NCI-H2196 treated with DMSO at 0.1 percent for 48 hours (cell line): ENCODE results near the gene CCM2.
"Not testable (repeated sequence)": the region's sequence is repeated elsewhere in the genome, so short reads cannot be mapped to it uniquely, and the experiment has no call there.

Source experiments
- DNase-seq: peaks from one replicate; lab custom pipeline; 2025; ENCODE audit not compliant: unreplicated experiment; lab: John Stamatoyannopoulos, UW

Gene CCM2

GRCh38 chr7:44981035-44981706 is 18.8 kb upstream of the CCM2 start:
- DNase-seq = no peak

GRCh38 chr7:44982535-44982923 is 17.5 kb upstream of the CCM2 start:
- DNase-seq = no peak

- no peak for DNase-seq
Observed at GRCh38 chr7:44982970-44983369, 17.0 kb upstream of the CCM2 start.

- no peak for DNase-seq
Observed at GRCh38 chr7:44983742-44984477, 16.1 kb upstream of the CCM2 start.

GRCh38 chr7:44984478-44984758 is 15.6 kb upstream of the CCM2 start:
- DNase-seq = no peak

GRCh38 chr7:44985033-44985695 is 14.8 kb upstream of the CCM2 start:
- DNase-seq = no peak

GRCh38 chr7:44985900-44986217 is 14.1 kb upstream of the CCM2 start:
- DNase-seq = no peak

- DNase-seq = peak; percentile 91
Observed at GRCh38 chr7:44986218-44987053, 13.6 kb upstream of the CCM2 start.

GRCh38 chr7:44987457-44987856 is 12.5 kb upstream of the CCM2 start:
- no peak for DNase-seq

- DNase-seq = no peak
Observed at GRCh38 chr7:44987996-44988395, 12.0 kb upstream of the CCM2 start.

GRCh38 chr7:44988701-44989100 is 11.3 kb upstream of the CCM2 start:
- no peak for DNase-seq

GRCh38 chr7:44989132-44989531 is 10.9 kb upstream of the CCM2 start:
- no peak for DNase-seq

GRCh38 chr7:44990109-44991023 is 9.6 kb upstream of the CCM2 start:
- no peak for DNase-seq

GRCh38 chr7:44992004-44992795 is 7.8 kb upstream of the CCM2 start:
- DNase-seq = not testable (repeated sequence)

GRCh38 chr7:44994877-44995554 is 5.0 kb upstream of the CCM2 start:
- DNase-seq = no peak

GRCh38 chr7:44995555-44996493 is 4.2 kb upstream of the CCM2 start:
- no peak for DNase-seq

GRCh38 chr7:44998153-44998871 is 1.7 kb upstream of the CCM2 start:
- no peak for DNase-seq
